Lower leg skin (tissue), 3 donors: ENCODE results near the gene LKAAEAR1.

ENCODE experiments used
- CTCF ChIP-seq, 3 donors: fragments of 450-650 bp; IDR thresholded peaks; one replicate each; pipeline ENCODE4 v1.5.1; 2016; ENCODE audit warnings: antibody characterized with exemption in 3 of 3, mild to moderate bottlenecking in 3 of 3, moderate library complexity in 2 of 3
- POLR2A ChIP-seq, 2 donors: fragments of 450-650 bp; IDR thresholded peaks; one replicate each; pipeline ENCODE4 v1.6.1; 2016 to 2017; ENCODE audit warnings: antibody characterized with exemption in 2 of 2, mild to moderate bottlenecking in 1 of 2, moderate library complexity in 1 of 2

- TF ChIP-seq CTCF (IDR thresholded peaks at IDR 0.05) = no peak
- TF ChIP-seq POLR2A (IDR thresholded peaks at IDR 0.05) = no peak
Measured at GRCh38 chr20:64083804-64084684, at the start of gene LKAAEAR1.
